Astrocyte (in vitro differentiated cells and primary cell): ENCODE data around the gene GOSR1.

Experiments
- EZH2 ChIP-seq: IDR thresholded peaks from 2 replicates; pipeline ENCODE4 v1.6.1; 2012; ENCODE audit warnings: mild to moderate bottlenecking, low read length, inconsistent platforms; ENCODE audit not compliant: insufficient read depth
- TF ChIP-seq, protein P1 (sequence below): IDR thresholded peaks from 2 replicates; pipeline ENCODE4 v1.5.1; 2011; ENCODE audit warnings: low read depth, mild to moderate bottlenecking, inconsistent platforms, low read length, moderate library complexity; ENCODE audit not compliant: insufficient read depth

- TF ChIP-seq, protein P1, sequence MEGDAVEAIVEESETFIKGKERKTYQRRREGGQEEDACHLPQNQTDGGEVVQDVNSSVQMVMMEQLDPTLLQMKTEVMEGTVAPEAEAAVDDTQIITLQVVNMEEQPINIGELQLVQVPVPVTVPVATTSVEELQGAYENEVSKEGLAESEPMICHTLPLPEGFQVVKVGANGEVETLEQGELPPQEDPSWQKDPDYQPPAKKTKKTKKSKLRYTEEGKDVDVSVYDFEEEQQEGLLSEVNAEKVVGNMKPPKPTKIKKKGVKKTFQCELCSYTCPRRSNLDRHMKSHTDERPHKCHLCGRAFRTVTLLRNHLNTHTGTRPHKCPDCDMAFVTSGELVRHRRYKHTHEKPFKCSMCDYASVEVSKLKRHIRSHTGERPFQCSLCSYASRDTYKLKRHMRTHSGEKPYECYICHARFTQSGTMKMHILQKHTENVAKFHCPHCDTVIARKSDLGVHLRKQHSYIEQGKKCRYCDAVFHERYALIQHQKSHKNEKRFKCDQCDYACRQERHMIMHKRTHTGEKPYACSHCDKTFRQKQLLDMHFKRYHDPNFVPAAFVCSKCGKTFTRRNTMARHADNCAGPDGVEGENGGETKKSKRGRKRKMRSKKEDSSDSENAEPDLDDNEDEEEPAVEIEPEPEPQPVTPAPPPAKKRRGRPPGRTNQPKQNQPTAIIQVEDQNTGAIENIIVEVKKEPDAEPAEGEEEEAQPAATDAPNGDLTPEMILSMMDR: no peak
- no peak for TF ChIP-seq EZH2
Measured at GRCh38 chr17:30554839-30555751, 77.9 kb downstream of the GOSR1 start.
